GM21619 (cell line): ENCODE data around the gene OGFOD3.
"Not testable (repeated sequence)": the region's sequence is repeated elsewhere in the genome, so short reads cannot be mapped to it uniquely, and the experiment has no call there.

Experiments used
- ATAC-seq: cut with Tn5 transposase; IDR thresholded peaks from one replicate; pipeline ENCODE4 v1.9.1; 2021; ENCODE audit not compliant: unreplicated experiment

The OGFOD3 gene

GRCh38 chr17:82388922-82389283 is 29.5 kb downstream of the OGFOD3 start:
- ATAC-seq = no peak

- no peak for ATAC-seq
These were observed 30.0 kb downstream of the OGFOD3 start for GRCh38 chr17:82388223-82388921.

- ATAC-seq = no peak
These were observed 30.7 kb downstream of the OGFOD3 start for GRCh38 chr17:82387705-82388106.

GRCh38 chr17:82386881-82387704 is 31.3 kb downstream of the OGFOD3 start:
- ATAC-seq = no peak

GRCh38 chr17:82386255-82386831 is 32.0 kb downstream of the OGFOD3 start:
- ATAC-seq = no peak

- ATAC-seq = no peak
These were observed 32.7 kb downstream of the OGFOD3 start for GRCh38 chr17:82385559-82386254.

GRCh38 chr17:82384730-82385481 is 33.5 kb downstream of the OGFOD3 start:
- no peak for ATAC-seq

GRCh38 chr17:82384051-82384729 is 34.2 kb downstream of the OGFOD3 start:
- ATAC-seq = no peak

GRCh38 chr17:82383411-82383810 is 35.0 kb downstream of the OGFOD3 start:
- ATAC-seq = no peak

- no peak for ATAC-seq
These were observed 35.5 kb downstream of the OGFOD3 start for GRCh38 chr17:82382933-82383255.

GRCh38 chr17:82382220-82382932 is 36.0 kb downstream of the OGFOD3 start:
- ATAC-seq = not testable (repeated sequence)

GRCh38 chr17:82381703-82382009 is 36.7 kb downstream of the OGFOD3 start:
- ATAC-seq = not testable (repeated sequence)

GRCh38 chr17:82380860-82381702 is 37.3 kb downstream of the OGFOD3 start:
- ATAC-seq = no peak

GRCh38 chr17:82378741-82379021 is 39.7 kb downstream of the OGFOD3 start:
- ATAC-seq = no peak

GRCh38 chr17:82377924-82378740 is 40.3 kb downstream of the OGFOD3 start:
- no peak for ATAC-seq

GRCh38 chr17:82377294-82377693 is 41.1 kb downstream of the OGFOD3 start:
- not testable (repeated sequence) for ATAC-seq

GRCh38 chr17:82376042-82376730 is 42.2 kb downstream of the OGFOD3 start:
- ATAC-seq = no peak
